Measurements from ENCODE around the gene CTNNA3.
A peak's percentile ranks its signal among the peaks of the same experiment; 100 is the strongest.

The CTNNA3 gene

DNA sequence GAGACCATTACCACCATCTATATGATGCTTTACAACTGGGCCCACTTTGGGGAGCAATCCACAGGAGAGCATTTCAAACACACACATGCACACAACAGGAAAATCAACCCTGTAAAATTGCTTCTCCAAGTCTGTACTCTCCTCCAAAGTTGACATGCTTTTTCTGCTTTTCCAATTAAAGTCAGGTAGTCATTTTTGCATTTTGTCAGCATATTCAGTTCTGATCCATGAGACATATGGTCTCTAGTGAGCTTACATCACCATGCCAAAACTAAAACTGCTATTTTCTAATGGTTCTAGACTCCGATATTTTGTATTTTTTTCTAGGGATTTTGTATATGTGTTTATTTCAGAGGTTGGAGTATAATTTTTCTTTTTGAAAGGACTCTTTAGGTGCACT, 1143.7 kb downstream of the CTNNA3 start:
- DNase-seq (ENCODE audit: low read depth, low spot score), result no peak

DNA sequence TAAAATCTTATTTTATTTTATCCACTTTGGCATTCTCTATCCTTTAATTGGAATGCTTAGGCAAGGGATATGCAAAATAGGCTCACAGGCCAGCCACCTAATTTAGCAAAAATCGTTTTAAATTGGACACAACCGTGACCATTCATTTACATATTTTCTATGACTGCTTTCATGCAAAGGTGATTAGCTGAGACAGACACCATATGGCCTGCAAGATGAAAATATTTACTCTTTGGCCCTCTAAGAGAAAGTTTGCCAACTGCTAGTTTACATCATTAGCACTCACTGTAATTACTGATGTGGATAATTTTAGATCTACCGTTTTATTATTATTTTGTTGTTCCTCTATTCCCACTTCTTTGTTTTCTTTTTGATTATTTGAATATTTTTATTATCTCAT, 1145.6 kb downstream of the CTNNA3 start:
- no peak for DNase-seq (ENCODE audit: low read depth, low spot score)

DNA sequence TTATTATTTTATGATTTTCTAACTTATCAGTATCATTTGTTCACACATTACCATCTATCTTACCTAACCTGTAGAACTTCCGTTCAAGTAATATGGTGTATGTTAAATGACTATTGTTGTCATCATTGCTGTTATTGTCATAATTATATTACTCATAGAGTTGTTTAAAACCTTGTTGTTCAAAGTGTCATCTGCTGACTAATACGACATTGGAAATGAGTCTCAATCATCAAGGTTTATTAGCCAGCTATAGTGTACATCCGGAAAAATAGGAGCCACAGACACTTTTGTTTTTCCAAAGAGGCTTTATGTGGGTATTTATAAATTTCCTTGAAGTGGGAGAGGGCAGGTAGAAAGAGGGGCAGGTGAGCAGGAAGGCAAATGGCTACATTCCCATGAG, 1157.1 kb downstream of the CTNNA3 start:
- no peak for DNase-seq (ENCODE audit: low read depth, low spot score)

DNA sequence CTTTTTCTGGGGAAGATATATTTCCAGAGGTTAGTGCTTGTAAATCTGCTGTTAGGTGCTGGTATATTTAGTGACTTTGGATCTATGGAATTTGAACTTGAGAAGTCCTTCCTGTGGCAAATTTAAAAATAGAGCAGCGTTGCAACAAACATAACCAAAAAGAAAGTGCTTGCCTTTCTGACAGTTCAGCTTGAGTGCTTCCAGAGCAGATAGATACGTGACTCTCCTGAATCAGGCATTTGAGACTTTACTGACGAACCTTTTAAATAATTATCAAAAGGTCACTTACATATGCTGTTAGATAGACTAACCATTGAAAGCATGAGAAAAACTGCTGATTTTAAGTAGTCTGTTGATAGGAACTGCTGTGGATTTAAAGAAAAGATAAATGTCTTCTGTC, 1157.6 kb downstream of the CTNNA3 start:
- no peak for DNase-seq (ENCODE audit: low read depth, low spot score)

DNA sequence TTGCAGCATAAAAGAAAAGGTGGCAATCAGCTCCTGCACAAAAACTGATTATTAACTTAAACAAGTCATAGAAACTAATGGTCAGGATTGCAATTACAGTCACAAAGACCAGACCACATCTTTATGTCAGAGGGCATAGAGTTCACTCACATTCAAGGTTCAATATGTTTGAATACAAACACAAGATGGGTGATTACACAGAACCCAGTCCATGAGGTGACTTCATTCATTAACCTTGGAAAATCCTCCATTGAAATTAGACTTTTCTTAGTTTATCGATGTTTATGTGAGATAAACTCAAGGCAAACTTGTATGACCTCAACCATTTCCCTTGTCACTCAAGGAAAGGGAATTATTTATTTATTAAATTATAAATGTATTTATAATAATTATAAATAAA, 1158.8 kb downstream of the CTNNA3 start:
- no peak for DNase-seq (ENCODE audit: low read depth, low spot score)

DNA sequence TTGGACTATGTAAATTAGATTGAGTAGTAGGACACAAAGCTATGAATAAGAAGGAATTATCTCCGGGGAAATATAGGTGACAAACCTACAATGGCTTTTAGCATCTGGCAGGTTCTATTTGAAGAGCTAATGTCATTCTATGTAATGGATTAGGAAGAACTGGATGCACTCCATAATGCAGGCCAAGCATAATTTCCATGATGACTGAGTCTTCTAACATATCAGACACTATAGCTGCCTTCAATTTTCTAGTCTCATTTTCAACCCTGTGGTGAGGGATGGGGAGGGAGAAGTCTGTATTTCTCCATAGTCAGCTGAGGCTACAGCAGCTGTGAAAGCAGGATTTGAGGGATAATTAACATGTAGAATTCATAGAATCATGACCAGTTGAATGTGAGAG, 1160.6 kb downstream of the CTNNA3 start:
- no peak for DNase-seq (ENCODE audit: low read depth, low spot score)

DNA sequence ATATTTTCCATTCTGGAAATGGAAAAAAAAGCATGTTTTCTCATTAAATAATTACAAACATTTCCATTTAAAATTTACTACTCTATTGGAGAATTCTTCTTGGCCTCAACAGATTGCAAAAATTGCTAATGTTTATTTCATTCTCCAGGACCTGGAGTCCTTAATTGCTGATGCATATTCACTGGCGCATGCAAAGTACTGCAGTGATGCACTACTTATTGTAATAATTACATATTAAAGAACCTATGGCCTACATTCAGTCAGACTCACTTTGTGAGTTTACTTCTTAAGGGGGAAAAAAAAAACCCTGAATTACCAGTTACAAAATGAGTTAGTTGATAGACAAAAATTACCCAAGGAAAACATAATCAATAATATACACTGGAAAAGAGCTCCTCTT, 1161.1 kb downstream of the CTNNA3 start:
- no peak for DNase-seq (ENCODE audit: low read depth, low spot score)

DNA sequence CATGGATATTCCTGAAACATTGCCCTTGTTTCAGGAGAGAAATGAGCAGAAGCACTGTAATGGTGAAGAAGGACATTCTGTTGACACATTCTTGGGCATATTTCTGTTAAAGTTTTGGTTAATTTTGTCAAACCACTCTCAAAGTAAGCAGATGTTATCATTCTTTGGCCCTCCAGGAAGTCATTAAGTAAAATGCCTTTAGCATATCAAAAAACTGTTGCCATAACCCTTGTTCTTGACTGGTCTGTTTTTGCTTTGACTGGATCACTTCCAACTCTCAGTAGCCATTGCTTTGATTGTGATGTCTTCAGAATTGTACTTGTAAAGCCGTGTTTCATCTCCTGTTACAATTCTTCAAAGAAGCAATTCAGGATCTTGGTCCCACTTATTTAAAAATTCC, 1174.5 kb downstream of the CTNNA3 start:
- DNase-seq (ENCODE audit: low read depth, low spot score), result peak; percentile 21

DNA sequence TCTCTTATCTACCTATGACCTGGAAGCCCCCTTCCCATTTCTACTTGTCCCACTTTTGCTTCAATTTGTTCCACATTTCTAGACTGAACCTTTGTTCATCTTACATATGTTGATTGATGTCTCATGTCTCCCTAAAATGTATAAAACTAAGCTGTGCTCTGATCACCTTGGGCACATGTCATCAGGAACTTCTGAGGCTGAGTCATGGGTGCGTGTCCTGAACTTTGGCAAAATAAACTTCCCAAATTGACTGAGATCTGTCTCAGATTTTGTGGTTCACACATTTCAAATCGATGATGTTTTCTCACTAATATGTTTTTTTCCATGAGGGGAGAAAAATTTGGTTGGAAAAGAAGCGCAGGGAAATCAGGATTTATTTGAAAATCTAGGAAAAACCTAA, 1176.4 kb downstream of the CTNNA3 start:
- no peak for DNase-seq (ENCODE audit: low read depth, low spot score)

DNA sequence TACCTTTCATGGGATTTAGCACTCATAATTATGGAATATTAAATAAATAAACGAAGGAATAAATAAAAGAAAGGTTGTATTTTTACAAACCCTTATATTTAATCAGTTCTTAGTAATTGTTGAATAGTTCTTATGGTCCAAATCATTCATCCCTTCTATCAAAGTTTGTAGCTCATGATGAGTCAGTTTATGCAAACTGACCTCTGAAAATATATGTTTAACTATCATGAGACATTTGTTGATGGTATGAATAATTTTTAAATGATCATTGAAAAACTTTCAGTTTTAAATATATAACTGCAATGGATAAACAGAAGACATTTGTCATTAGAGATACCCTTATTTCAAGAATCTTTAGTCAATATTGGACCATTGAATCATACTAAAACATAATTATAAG, 1181.3 kb downstream of the CTNNA3 start:
- DNase-seq (ENCODE audit: low read depth, low spot score), result no peak

DNA sequence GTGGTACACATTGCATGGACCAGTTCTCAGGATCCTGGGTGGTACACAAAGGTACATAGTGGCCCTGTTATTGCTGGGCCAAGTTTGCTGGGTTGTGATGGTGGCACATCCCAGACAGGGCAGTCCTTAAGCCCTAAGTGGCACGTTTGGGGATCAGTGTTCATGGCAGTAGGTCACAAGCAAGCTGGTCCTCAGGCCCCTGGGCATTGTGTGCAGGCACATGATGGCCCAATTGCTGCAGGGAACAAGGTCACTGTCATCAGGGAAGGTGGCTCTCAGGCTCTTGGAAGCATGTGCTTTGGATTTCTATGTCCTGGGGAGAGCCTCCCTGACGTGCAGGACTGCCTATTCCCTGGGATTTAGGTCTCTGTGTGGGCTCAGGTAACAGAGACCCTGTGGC, 1182.5 kb downstream of the CTNNA3 start:
- no peak for DNase-seq (ENCODE audit: low read depth, low spot score)

DNA sequence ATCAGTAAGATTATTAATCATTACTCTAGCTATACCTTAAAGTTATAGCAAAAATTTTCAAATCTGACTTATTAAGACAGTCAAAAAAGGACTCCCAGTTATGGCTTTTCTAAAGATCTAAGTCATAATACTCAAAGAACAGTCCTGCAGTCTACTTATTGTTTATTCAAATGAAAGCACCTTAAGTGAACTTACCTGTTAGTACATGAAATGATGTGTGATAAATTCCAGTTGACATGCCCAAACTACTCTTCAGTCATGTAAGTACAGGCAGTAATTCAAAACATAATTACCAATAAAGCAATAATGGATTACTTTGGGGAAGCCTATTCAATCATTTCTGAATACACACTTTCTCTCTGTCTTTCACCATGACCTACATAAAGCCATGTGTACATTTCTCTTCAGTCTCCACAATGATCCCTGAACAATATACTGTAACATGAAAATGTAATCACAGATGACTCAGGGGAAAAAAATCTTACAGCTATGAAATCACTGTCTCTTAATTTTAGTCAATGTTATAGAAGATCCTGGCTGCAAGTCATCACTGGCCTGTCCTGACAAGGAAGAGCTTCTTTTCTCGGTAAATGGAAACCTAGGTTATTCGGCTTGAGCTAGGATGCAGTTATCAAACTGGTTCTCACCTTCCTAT, 1190.9 kb downstream of the CTNNA3 start:
- no peak for DNase-seq (ENCODE audit: low read depth, low spot score)

DNA sequence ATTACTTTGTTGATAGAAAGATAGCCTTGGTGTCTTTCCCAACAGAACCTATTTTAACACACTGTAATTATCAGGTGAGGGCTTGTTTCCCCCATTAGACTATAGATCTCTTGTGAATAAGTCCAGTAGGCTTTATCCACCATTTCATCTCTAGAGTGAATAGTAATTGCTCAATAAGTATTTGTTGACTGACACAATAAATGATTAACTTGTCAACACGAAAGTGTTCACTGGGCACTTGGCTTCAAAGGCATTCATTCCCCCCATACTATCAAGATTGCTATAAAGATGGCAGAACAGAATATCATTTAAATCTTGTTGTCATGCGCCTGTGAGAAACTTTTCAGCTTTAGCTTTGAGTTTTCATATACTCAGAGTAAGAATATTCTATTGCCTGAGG, 1194.6 kb downstream of the CTNNA3 start:
- no peak for DNase-seq (ENCODE audit: low read depth, low spot score)

DNA sequence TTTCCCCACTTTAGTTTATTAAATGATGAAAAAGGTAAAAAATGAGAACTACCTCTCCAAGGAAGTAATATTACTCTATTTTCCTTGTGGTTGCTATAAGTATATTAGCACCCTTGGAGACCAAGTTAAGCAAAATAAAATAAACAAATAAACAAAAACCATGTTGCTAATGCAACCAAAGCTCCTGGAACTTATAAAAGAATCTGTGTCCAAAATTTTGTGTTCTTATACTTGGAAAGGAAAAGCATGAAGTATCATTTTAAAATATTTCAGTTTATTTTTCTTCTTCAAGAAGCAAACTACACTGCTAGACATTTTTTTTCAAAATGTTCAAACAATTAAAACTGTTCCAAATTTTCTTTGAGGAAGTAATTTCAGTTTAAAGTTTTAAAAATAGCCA, 1212.0 kb downstream of the CTNNA3 start:
- no peak for DNase-seq (ENCODE audit: low read depth, low spot score)

DNA sequence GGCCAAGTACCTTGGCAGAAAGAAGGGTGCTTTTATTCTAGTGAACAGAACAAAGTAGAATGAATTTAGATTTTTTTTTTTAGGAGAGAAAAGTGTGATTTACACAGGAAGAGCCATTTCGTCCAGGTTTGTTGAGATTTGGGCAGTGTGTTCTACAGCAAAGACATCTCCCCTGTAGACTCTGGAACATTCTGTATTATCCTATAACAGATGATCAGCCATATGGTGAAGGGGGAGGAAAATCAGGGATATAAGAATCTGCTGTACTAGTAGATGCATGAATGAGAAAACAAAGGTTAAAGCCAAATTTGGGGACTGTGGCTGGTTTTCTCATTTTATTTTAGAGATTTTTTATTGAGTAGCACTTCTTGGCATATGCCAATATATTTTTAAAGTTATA, 1223.8 kb downstream of the CTNNA3 start:
- no peak for DNase-seq (ENCODE audit: low read depth, low spot score)

DNA sequence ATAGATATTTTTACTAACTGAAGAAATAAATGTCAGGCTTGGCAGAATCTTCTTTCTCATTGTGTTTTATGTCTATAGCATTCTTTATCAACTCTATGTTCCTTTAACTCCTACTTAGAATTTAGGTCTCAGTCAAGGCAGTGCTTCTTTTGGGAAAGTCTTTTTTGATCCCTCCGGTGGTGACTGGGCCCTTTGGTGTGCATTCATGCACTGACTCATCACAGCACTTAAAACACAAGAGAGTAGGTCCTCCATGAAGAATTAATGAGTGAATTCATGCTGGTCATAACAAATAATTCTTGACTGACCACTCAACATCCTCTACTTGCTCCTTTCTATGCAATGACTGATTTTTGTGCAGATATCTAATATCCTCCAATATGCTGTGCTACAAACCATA, 1229.0 kb downstream of the CTNNA3 start:
- DNase-seq (ENCODE audit: low read depth, low spot score), result no peak

DNA sequence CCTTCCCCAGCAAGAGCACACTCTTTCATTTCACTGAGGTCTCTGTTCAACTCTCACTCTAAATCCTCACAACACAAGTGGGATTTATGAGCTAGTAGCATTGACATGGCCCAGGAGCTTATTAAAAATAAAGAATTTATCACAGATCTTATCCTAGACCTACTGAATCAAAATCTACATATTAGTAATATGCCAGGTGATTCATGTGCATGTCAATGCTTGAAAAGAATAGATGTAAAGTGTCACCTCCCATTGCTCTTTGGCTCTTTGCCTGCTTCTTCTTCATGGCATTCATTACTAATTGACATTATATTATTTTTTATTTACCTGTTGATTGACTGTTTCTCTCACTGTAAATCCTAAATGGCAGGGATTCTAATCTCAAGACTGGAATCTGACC, 1229.4 kb downstream of the CTNNA3 start:
- DNase-seq (ENCODE audit: low read depth, low spot score), result no peak

DNA sequence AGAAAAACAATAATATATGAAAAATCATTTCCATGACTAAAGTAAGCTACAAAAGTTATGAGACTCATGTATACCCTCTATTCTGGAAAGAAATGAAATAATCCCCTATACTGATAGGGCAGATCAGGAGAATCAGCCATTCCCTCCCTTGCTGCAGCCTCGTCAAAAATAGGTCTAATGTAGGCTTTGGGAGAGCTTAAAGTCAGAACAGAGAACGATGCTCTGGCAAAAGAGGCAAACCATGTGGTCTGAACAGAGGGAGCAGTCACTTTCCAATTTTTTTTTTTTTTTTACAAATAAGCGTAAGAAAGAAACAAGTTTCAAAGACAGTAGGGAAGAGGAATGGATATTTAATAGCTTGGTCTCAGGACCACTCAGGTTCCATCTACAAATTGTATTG, 1232.4 kb downstream of the CTNNA3 start:
- DNase-seq (ENCODE audit: low read depth, low spot score), result no peak

DNA sequence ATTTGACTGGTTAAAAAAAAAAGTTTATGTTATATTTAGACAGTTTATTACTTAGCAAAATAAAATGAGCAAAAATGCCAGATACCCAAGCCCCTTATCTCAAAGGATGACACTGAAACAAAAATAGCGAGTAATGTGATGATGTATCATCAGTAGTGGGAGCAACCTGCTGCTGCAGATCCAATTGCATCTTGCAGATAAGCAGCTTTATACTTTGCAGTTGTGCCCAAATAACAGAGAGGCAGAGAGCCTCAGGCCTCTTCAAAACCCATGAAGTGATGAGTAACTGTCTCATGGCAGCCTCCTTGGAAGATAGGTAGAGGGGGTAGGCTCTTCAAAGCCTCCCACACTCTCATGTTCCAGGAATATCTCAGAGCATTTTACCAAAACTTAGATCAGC, 1238.4 kb downstream of the CTNNA3 start:
- no peak for DNase-seq (ENCODE audit: low read depth, low spot score)

DNA sequence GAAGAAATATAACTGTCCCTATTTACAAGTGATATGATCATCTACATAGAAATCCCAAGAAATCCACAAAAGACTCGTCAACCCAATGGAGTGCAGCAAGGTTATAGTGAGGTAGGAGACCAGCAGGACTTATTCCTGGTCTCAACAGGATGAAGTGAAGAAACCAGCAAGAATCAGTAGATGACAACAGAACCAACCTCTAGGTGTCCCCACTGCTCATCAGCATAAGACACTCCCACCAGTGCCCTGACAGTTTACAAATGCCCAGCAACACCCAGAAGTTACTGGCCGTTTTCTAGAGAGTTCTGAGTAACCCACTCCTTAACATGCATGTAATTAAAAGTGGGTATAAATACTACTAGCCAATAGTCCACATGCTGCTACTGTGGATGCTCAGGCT, 1240.7 kb downstream of the CTNNA3 start:
- DNase-seq (ENCODE audit: low read depth, low spot score), result no peak

DNA sequence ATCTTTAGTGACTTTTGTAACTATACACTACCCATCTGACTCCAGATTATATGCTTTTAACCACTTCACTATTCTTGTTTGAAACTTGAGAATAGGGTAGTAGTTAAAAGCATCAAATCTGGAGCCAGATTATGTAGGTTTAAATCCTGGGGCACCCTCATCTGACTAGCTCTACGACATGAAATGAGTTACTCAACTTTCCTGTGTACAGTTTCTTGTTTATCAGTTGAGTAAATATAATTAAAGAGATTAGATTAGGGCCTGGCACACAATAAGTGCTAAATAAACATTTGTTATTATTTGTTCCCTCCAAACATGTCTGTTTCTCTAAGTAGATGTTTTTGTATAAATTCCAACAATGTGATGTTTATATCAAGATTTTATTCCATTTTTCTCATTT, 1255.4 kb downstream of the CTNNA3 start:
- DNase-seq (ENCODE audit: low read depth, low spot score), result no peak

DNA sequence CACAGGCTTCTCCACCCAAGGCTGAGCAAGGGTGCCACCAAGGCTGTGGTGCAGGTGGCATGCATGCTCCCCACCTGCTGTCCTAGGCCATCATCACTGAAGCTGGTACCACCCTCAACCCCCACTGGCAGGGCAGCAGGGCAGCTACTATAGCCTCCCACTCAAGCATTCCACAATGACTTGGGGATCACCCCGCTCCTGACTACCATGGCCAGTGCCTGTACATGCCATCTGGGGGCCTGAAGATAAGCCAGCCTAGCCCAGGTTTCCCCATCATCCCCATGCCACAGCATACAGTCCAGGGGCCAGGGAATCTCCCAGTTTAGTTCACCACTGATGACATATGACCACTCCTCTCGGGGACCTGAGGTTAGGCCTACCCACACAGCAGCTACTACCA, 1281.1 kb downstream of the CTNNA3 start:
- DNase-seq (ENCODE audit: low read depth, low spot score), result no peak

DNA sequence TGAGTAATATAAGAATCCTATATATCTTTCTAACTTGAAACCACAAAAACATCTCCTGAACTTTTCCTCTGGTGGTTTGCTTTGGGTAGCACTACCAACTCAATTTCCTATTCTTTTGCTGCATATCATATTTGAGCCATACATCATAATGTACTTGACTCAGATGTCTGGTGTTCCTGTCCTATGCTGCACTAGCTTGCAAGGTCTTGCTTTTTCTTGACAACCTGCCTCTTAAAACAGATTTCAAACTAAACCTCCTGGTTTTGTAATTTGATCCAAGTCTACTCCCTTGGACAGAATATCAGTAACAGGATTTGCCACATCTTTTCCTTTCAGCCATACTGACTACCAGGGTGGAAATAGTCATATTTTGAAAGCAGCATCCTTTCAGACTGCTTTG, 1290.4 kb downstream of the CTNNA3 start:
- no peak for DNase-seq (ENCODE audit: low read depth, low spot score)

DNA sequence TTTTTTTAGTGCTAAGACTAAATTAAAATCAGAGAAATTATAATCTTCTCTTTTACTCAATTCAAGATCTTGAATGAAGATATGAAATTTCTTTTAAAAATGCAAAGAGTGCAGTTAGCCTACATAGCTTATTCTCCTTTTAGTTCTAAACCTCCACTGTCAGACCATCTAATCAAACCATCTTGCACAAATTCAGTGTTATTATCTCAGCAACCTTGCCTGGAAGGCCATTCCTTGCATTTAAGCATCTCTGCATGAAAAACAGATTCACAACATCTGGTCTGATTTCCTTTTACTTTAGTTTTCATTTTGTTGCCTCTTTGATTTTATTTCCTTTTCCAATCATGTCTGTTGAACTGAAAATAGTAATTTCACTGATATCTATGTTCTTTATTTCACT, 1297.3 kb downstream of the CTNNA3 start:
- DNase-seq (ENCODE audit: low read depth, low spot score), result no peak
